ENCODE measurements around the gene INKA1. TPM values are rescaled to one million over a fixed set of nuclear protein-coding genes. Genes with fewer than 3 reads are reported as not detected.

Gene INKA1
- 1.9 to 2.8 TPM (median 2.3 TPM) in 5 replicates for total RNA-seq (2022; extraction: Qiagen RNA extraction)

DNA sequence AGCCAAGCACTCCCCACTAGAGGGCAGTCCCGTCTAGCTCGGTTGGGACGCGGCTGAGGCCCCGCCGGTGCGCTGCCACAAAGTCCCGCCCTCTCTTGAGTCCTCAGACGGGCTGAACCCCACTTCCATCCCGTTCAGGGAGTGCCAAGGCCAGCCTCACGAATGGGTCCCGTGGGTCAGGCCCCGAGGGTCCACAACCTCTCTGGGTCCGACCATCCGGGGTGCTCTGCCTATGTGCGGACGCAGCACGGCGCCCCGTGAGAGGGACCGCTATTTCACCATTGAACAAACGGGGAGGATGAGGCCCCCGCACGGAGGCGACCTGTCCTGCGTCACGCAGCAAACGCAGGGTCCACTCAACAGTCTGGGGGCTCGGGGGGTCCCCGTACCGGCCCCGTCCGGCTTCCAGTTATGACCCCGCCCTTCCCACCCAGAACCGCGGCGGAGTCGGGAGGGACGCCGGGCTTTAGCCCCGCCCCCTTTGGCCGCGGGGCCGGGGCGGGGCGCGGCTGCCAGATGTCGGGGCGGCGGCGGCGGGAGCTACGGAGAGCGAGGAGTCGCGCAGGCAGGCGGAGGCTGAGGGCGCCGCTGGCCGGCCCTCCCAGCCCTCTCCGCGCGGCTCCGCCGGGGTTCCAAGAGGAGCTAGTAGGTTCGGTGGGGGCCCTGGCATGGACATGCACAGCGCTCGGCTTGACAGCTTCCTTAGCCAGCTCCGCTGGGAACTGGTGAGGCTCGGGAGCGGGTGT lies at the start of gene INKA1:
INKA1 (plus strand) TSS at position 543 of the 746 bp plus-strand sequence; CDS start at position 675, 132 bp downstream.

GRCh38 chr3:49786357-49787181 lies 16.5 kb upstream of the INKA1 start, which contains the start of gene IP6K1:
TSS of gene IP6K1 (minus strand) at chr3:49786542. CDS start at chr3:49748040, 38,502 bp downstream.

GRCh38 chr3:49799761-49800160 lies 3.3 kb upstream of the INKA1 start, which contains the start of gene CDHR4:
TSS of gene CDHR4 (minus strand) at chr3:49799873. CDS start at chr3:49799812, 61 bp downstream.

DNA sequence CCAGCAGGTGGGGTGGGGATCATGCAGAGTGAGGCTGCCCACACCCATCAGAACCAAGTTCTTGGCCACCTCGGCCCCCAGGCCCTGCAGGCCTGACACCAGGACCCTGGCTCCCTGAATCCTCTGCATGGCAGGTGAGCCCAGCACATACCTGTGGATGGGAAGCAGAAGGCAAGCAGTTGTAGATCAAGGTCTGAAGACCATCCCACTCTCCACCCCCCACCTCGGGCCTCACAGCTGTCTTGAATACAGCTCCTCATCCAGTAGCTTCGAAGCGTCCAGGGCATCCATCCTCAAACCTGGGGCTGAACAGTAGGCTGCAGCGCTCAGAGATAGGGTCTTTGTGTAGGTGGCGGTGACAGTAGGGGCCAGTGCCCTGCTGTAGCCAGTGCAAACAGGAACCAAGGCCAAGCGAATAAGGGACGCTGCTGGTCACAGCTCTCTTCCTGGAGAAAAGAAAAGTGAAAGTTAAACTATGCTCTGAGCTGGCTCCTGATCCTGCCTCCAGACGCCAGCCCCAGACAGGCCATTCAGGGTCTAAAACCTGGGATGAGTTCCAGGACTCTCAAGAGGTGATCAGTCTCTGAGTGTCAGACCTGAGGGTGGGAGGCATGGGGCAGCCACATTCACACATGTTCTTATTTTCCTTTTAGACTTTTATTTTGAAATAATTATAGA lies 10.6 kb downstream of the INKA1 start, which contains the start of gene UBA7:
UBA7 (minus strand) TSS at position 457 of the 678 bp plus-strand sequence; CDS start at position 291, 166 bp downstream.

Other genes with a start within 250 kb of the INKA1 start
- gene BSN, start 248.8 kb upstream of the INKA1 start, total RNA-seq (2022; extraction: Qiagen RNA extraction) = 0.12 to 0.19 TPM (median 0.16 TPM) in 5 replicates
- gene APEH, start 128.9 kb upstream of the INKA1 start, total RNA-seq (2022; extraction: Qiagen RNA extraction) = 60.7 to 66.5 TPM (median 63.9 TPM) in 5 replicates
- 0.81 to 2.3 TPM (median 1.6 TPM) in 5 replicates for gene MST1, start 113.8 kb upstream of the INKA1 start, total RNA-seq (2022; extraction: Qiagen RNA extraction)
- gene RNF123, start 113.7 kb upstream of the INKA1 start, total RNA-seq (2022; extraction: Qiagen RNA extraction) = 9.4 to 15.5 TPM (median 13.9 TPM) in 5 replicates
- 0.58 to 1.8 TPM (median 0.82 TPM) in 5 replicates for gene AMIGO3, start 83.6 kb upstream of the INKA1 start, total RNA-seq (2022; extraction: Qiagen RNA extraction)
- gene GMPPB, start 79.3 kb upstream of the INKA1 start, total RNA-seq (2022; extraction: Qiagen RNA extraction) = 14.2 to 20.7 TPM (median 18.2 TPM) in 5 replicates
- gene IP6K1, start 16.7 kb upstream of the INKA1 start, total RNA-seq (2022; extraction: Qiagen RNA extraction) = 20.5 to 23.7 TPM (median 21.2 TPM) in 5 replicates
- 0.12 to 0.42 TPM (median 0.28 TPM) in 5 replicates for gene CDHR4, start 3.4 kb upstream of the INKA1 start, total RNA-seq (2022; extraction: Qiagen RNA extraction)
- gene UBA7, start 10.7 kb downstream of the INKA1 start, total RNA-seq (2022; extraction: Qiagen RNA extraction) = 0.18 to 0.66 TPM (median 0.25 TPM) in 5 replicates
- gene TRAIP, start 53.3 kb downstream of the INKA1 start, total RNA-seq (2022; extraction: Qiagen RNA extraction) = 10.6 to 12.9 TPM (median 12.8 TPM) in 5 replicates
- gene CAMKV, start 66.6 kb downstream of the INKA1 start, total RNA-seq (2022; extraction: Qiagen RNA extraction) = 0.17 to 0.30 TPM (median 0.23 TPM) in 5 replicates
- 4.5 to 6.4 TPM (median 6.1 TPM) in 5 replicates for gene MST1R, start 100.6 kb downstream of the INKA1 start, total RNA-seq (2022; extraction: Qiagen RNA extraction)
- gene MON1A, start 126.5 kb downstream of the INKA1 start, total RNA-seq (2022; extraction: Qiagen RNA extraction) = 5.6 to 9.0 TPM (median 8.0 TPM) in 5 replicates
- 22.2 to 25.2 TPM (median 23.7 TPM) in 5 replicates for gene RBM6, start 136.9 kb downstream of the INKA1 start, total RNA-seq (2022; extraction: Qiagen RNA extraction)

Measured in A549 treated with AZD2906 at 1 μM for 4 hours (cell line).